ENCODE data around the gene SLC10A1. TPM values are rescaled to one million over a fixed set of nuclear protein-coding genes. Genes with fewer than 3 reads are reported as not detected.

Gene SLC10A1
- total RNA-seq, 1 experiment from 2014 or later: not detected

DNA sequence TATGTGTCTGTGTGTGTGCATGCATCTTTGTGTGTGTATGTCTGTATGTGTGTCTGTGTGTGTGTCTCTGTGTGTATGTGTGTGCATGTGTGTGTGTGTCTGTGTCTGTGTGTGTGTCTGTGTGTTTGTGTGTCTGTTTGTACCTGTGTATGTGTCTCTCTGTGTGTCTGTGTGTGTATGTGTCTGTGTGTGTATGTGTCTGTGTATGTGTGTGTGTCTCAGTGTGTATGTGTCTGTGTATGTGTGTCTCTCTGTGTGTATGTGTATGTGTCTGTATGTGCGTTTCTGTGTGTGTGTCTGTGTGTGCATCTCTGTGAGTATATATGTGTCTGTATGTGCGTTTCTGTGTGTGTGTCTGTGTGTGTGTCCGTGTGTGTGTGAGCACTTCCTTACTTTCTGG is 42.6 kb upstream of the SLC10A1 start:
- H3K4me2 ChIP-seq (ENCODE audit: low read length): no peak overlapping the region
- no TSS peak for BruUV-seq (replicated peaks)
- H4K20me1 ChIP-seq (ENCODE audit: low read length): no peaks in the 10 kb centered on the region
- H3K27ac ChIP-seq (ENCODE audit: low read length): no peak overlapping the region
- peaks cover 73% of the 10 kb centered on the region for H3K27me3 ChIP-seq (ENCODE audit: low read length)
- H3K4me1 ChIP-seq (ENCODE audit: insufficient read depth, low read length): no peaks in the 10 kb centered on the region
- CTCF ChIA-PET: no interaction called here
- no peak for DNase-seq
- TF ChIP-seq, protein P1, sequence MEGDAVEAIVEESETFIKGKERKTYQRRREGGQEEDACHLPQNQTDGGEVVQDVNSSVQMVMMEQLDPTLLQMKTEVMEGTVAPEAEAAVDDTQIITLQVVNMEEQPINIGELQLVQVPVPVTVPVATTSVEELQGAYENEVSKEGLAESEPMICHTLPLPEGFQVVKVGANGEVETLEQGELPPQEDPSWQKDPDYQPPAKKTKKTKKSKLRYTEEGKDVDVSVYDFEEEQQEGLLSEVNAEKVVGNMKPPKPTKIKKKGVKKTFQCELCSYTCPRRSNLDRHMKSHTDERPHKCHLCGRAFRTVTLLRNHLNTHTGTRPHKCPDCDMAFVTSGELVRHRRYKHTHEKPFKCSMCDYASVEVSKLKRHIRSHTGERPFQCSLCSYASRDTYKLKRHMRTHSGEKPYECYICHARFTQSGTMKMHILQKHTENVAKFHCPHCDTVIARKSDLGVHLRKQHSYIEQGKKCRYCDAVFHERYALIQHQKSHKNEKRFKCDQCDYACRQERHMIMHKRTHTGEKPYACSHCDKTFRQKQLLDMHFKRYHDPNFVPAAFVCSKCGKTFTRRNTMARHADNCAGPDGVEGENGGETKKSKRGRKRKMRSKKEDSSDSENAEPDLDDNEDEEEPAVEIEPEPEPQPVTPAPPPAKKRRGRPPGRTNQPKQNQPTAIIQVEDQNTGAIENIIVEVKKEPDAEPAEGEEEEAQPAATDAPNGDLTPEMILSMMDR (conservative IDR thresholded peaks at IDR 0.05; ENCODE audit: low read depth, low read length): no peak
- TF ChIP-seq EZH2phosphoT487 (IDR thresholded peaks at IDR 0.05; ENCODE audit: borderline replicate concordance, low read length) (no peak), EZH2 (IDR thresholded peaks at IDR 0.05; ENCODE audit: low read length, unreplicated experiment) (no peak)
- no peaks in the 10 kb centered on the region for H3F3A ChIP-seq (ENCODE audit: low read length, unreplicated experiment)
- H2AFZ ChIP-seq (ENCODE audit: low read length): no peak overlapping the region
- intact Hi-C loops (cut with micrococcal nuclease): no loop called here
- POLR2A ChIA-PET (ENCODE audit: unreplicated experiment): no interaction called here
- ATAC-seq: no peak
- no peaks in the 10 kb centered on the region for H3K9me2 ChIP-seq (replicated peaks; ENCODE audit: low read length)
- no peaks in the 10 kb centered on the region for H3K9me3 ChIP-seq (ENCODE audit: low read length)
- H3K79me2 ChIP-seq (ENCODE audit: low read length): no peaks in the 10 kb centered on the region
- no peaks in the 10 kb centered on the region for H3K36me3 ChIP-seq (ENCODE audit: low read depth, low read length)
- no peak overlapping the region for H3K9ac ChIP-seq (ENCODE audit: low read length)
- no peak overlapping the region for H3K4me3 ChIP-seq (ENCODE audit: low read length)

GRCh38 chr14:69838881-69839416 is 41.9 kb upstream of the SLC10A1 start:
- ATAC-seq: peak; percentile 37

GRCh38 chr14:69828879-69829278 is 31.8 kb upstream of the SLC10A1 start:
- H3F3A ChIP-seq (ENCODE audit: low read length, unreplicated experiment): no peaks in the 10 kb centered on the region
- H4K20me1 ChIP-seq (ENCODE audit: low read length): no peaks in the 10 kb centered on the region
- ATAC-seq: no peak
- H3K27ac ChIP-seq (ENCODE audit: low read length): no peak overlapping the region
- H3K9ac ChIP-seq (ENCODE audit: low read length): no peak overlapping the region
- H3K27me3 ChIP-seq (ENCODE audit: low read length): peaks cover 18% of the 10 kb centered on the region
- no peak overlapping the region for H3K4me3 ChIP-seq (ENCODE audit: low read length)
- BruUV-seq (replicated peaks): no TSS peak
- no peaks in the 10 kb centered on the region for H3K36me3 ChIP-seq (ENCODE audit: low read depth, low read length)
- H3K9me3 ChIP-seq (ENCODE audit: low read length): peaks cover 7% of the 10 kb centered on the region; the same call in 1 of the 2 replicates
- no peak for DNase-seq
- H2AFZ ChIP-seq (ENCODE audit: low read length): no peak overlapping the region
- no peaks in the 10 kb centered on the region for H3K9me2 ChIP-seq (replicated peaks; ENCODE audit: low read length)
- H3K4me1 ChIP-seq (ENCODE audit: insufficient read depth, low read length): no peaks in the 10 kb centered on the region
- intact Hi-C loops (cut with micrococcal nuclease): no loop called here
- TF ChIP-seq EZH2 (IDR thresholded peaks at IDR 0.05; ENCODE audit: low read length, unreplicated experiment) (no peak), EZH2phosphoT487 (IDR thresholded peaks at IDR 0.05; ENCODE audit: borderline replicate concordance, low read length) (no peak)
- TF ChIP-seq, protein P1 (conservative IDR thresholded peaks at IDR 0.05; ENCODE audit: low read depth, low read length): no peak
- ChIA-PET CTCF (no interaction called here), POLR2A (ENCODE audit: unreplicated experiment) (no interaction called here)
- no peaks in the 10 kb centered on the region for H3K79me2 ChIP-seq (ENCODE audit: low read length)
- H3K4me2 ChIP-seq (ENCODE audit: low read length): no peak overlapping the region

More at GRCh38 chr14:69838881-69839416, 41.9 kb upstream of the SLC10A1 start:
- Histone ChIP-seq H3K27me3 (ENCODE audit: low read length) (peaks cover 72% of the 10 kb centered on the region), H3F3A (ENCODE audit: low read length, unreplicated experiment) (no peaks in the 10 kb centered on the region), H3K36me3 (ENCODE audit: low read depth, low read length) (no peaks in the 10 kb centered on the region), H3K4me3 (ENCODE audit: low read length) (no peak overlapping the region), H2AFZ (ENCODE audit: low read length) (no peak overlapping the region), H3K27ac (ENCODE audit: low read length) (no peak overlapping the region), H3K9me2 (replicated peaks; ENCODE audit: low read length) (no peaks in the 10 kb centered on the region), H3K4me1 (ENCODE audit: insufficient read depth, low read length) (no peaks in the 10 kb centered on the region), H3K9me3 (ENCODE audit: low read length) (no peaks in the 10 kb centered on the region), H3K79me2 (ENCODE audit: low read length) (no peaks in the 10 kb centered on the region), H4K20me1 (ENCODE audit: low read length) (no peaks in the 10 kb centered on the region), H3K9ac (ENCODE audit: low read length) (no peak overlapping the region), H3K4me2 (ENCODE audit: low read length) (no peak overlapping the region)
- ChIA-PET CTCF (no interaction called here), POLR2A (ENCODE audit: unreplicated experiment) (no interaction called here)
- DNase-seq: no peak
- TF ChIP-seq, protein P1 (conservative IDR thresholded peaks at IDR 0.05; ENCODE audit: low read depth, low read length): 0 out of 2 replicates have a peak, but pooled peaks have one; percentile 16
- no peak for TF ChIP-seq EZH2phosphoT487 (IDR thresholded peaks at IDR 0.05; ENCODE audit: borderline replicate concordance, low read length)
- intact Hi-C loops (cut with micrococcal nuclease): no loop called here
- no TSS peak for BruUV-seq (replicated peaks)
